HEK293T (cell line): ENCODE measurements around the gene GOLGA6L10.
"Not testable (repeated sequence)": the region's sequence is repeated elsewhere in the genome, so short reads cannot be mapped to it uniquely, and the experiment has no call there.

Source experiments
- CTCF ChIA-PET: fragments of 350-600 bp; formaldehyde crosslinking; extraction: SDS; loops from one replicate; lab custom pipeline; 2021; ENCODE audit warnings: antibody characterized with exemption, inconsistent platforms; lab: Yijun Ruan, JAX
- POLR2A ChIA-PET: fragments of 350-600 bp; formaldehyde crosslinking; extraction: SDS; loops from one replicate; lab custom pipeline; 2020; ENCODE audit warnings: antibody characterized with exemption, inconsistent platforms; lab: Yijun Ruan, JAX
- DNase-seq: peaks from one replicate; pipeline ENCODE4 v3.0.0; 2012; ENCODE audit warnings: mixed read lengths; ENCODE audit errors: extremely low spot score
- ARNT ChIP-seq: fragments of 450-650 bp; IDR thresholded peaks from 2 replicates; pipeline ENCODE4 v1.6.1; 2017; ENCODE audit warnings: mild to moderate bottlenecking
- BHLHE40 ChIP-seq: fragments of 450-650 bp; IDR thresholded peaks from 2 replicates; pipeline ENCODE4 v1.6.1; 2016; ENCODE audit warnings: mild to moderate bottlenecking, moderate library complexity, borderline replicate concordance
- CTBP1 ChIP-seq: fragments of 450-650 bp; IDR thresholded peaks from 2 replicates; pipeline ENCODE4 v1.6.1; 2016; ENCODE audit warnings: borderline replicate concordance
- ELF4 ChIP-seq: fragments of 450-650 bp; IDR thresholded peaks from 2 replicates; pipeline ENCODE4 v1.6.1; 2017; ENCODE audit warnings: antibody characterized with exemption
- FOXA1 ChIP-seq: fragments of 450-650 bp; IDR thresholded peaks from 2 replicates; pipeline ENCODE4 v1.6.1; 2016; ENCODE audit warnings: mild to moderate bottlenecking
- FOXK2 ChIP-seq: fragments of 450-650 bp; IDR thresholded peaks from 2 replicates; pipeline ENCODE4 v1.6.1; 2016; ENCODE audit warnings: mild to moderate bottlenecking
- FOXM1 ChIP-seq: fragments of 450-650 bp; IDR thresholded peaks from 2 replicates; pipeline ENCODE4 v1.6.1; 2017; ENCODE audit warnings: mild to moderate bottlenecking, borderline replicate concordance
- HDGF ChIP-seq: fragments of 450-650 bp; IDR thresholded peaks from 2 replicates; pipeline ENCODE4 v1.6.1; 2017; ENCODE audit warnings: antibody characterized with exemption, borderline replicate concordance
- L3MBTL2 ChIP-seq: fragments of 450-650 bp; conservative IDR thresholded peaks from 2 replicates; pipeline ENCODE4 v1.6.1; 2016; ENCODE audit warnings: mild to moderate bottlenecking
- LEF1 ChIP-seq: fragments of 450-650 bp; IDR thresholded peaks from 2 replicates; pipeline ENCODE4 v1.6.1; 2017; ENCODE audit warnings: mild to moderate bottlenecking, borderline replicate concordance
- NFRKB ChIP-seq: fragments of 450-650 bp; IDR thresholded peaks from 2 replicates; pipeline ENCODE4 v1.6.1; 2016; ENCODE audit warnings: mild to moderate bottlenecking, moderate library complexity
- PKNOX1 ChIP-seq: fragments of 450-650 bp; IDR thresholded peaks from 2 replicates; pipeline ENCODE4 v1.6.1; 2016
- SP1 ChIP-seq: fragments of 450-650 bp; IDR thresholded peaks from 2 replicates; pipeline ENCODE4 v1.6.1; 2017
- SUZ12 ChIP-seq: fragments of 450-650 bp; IDR thresholded peaks from 2 replicates; pipeline ENCODE4 v1.6.1; 2016; ENCODE audit warnings: mild to moderate bottlenecking
- TARDBP ChIP-seq: fragments of 450-650 bp; IDR thresholded peaks from 2 replicates; pipeline ENCODE4 v1.6.1; 2016
- ZNF384 ChIP-seq: fragments of 450-650 bp; IDR thresholded peaks from 2 replicates; pipeline ENCODE4 v1.6.1; 2016

Gene GOLGA6L10, protein sequence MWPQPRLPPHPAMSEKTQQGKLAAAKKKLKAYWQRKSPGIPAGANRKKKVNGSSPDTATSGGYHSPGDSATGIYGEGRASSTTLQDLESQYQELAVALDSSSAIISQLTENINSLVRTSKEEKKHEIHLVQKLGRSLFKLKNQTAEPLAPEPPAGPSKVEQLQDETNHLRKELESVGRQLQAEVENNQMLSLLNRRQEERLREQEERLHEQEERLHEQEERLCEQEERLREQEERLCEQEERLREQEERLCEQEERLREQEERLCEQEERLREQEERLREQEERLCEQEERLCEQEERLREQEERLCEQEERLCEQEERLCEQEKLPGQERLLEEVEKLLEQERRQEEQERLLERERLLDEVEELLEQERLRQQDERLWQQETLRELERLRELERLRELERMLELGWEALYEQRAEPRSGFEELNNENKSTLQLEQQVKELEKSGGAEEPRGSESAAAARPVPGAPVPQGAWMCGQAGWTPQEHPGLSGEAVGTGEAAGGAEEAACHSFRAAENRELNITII

DNA sequence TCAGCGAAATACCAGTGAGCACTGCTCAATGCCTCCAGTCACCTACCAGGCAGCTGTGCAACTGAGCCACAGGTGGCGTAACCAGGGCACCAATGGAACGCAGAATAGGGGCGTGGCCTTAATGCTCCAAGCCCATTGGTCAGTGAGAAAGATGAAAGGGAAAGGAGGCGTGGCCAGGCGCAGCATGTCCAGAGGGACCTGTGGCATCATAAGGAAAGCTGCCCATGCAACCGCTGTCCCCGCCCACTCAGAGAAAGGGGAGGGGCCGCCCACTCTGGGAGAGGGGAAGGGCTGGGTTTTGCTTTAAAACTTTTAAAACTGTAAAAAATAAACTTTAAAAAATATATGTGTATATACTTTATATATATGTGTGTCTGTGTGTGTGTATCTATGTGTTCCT is at the start of gene GOLGA6L10:
Gene GOLGA6L10, minus strand, starts transcription at position 101 of the 400 bp plus-strand sequence. Its CDS starts 100 bp downstream, at position 1.
- CTCF ChIA-PET, POLR2A ChIA-PET, DNase-seq: not testable (repeated sequence)

DNA sequence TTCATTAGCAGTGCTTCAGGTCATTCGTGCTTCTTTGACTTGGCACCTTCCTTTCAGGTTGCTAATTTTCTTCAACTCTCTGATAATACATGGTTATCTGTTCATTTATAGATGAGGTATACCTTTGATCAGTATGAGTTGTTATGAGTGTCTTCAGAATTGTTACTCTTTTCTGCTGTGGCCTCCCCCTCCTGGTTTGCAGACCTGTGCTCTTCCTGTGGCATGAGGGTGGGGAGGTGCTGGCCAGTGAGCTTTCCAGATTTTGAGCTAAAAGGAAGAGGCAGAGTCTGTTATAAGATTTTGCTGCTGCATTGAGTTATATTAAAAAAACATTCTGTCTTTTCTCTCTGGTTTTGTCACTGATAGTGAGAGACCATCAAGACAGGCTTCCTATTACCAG is 49.5 kb upstream of the GOLGA6L10 start:
- ChIA-PET POLR2A (no interaction called here), CTCF (no interaction called here)
- no peak for TF ChIP-seq PKNOX1
- TF ChIP-seq TARDBP = no peak
- TF ChIP-seq ARNT = no peak
- TF ChIP-seq BHLHE40 = no peak
- no peak for TF ChIP-seq FOXK2
- TF ChIP-seq SUZ12 = no peak
- TF ChIP-seq CTBP1 = no peak
- TF ChIP-seq LEF1 = no peak
- no peak for TF ChIP-seq ELF4
- no peak for TF ChIP-seq FOXM1
- TF ChIP-seq NFRKB = no peak
- no peak for TF ChIP-seq HDGF
- no peak for TF ChIP-seq L3MBTL2
- TF ChIP-seq ZNF384 = no peak
- no peak for DNase-seq

GRCh38 chr15:82397817-82398216 is 48.5 kb upstream of the GOLGA6L10 start:
- ChIA-PET CTCF (no interaction called here), POLR2A (no interaction called here)
- TF ChIP-seq ELF4 (no peak), PKNOX1 (no peak), NFRKB (no peak), TARDBP (no peak), ZNF384 (no peak), BHLHE40 (no peak), CTBP1 (no peak), LEF1 (no peak), FOXK2 (no peak), L3MBTL2 (no peak), FOXA1 (no peak), SP1 (no peak), FOXM1 (no peak)
- no peak for DNase-seq

GRCh38 chr15:82395788-82396187 is 46.5 kb upstream of the GOLGA6L10 start:
- CTCF ChIA-PET, POLR2A ChIA-PET, DNase-seq: not testable (repeated sequence)

DNA sequence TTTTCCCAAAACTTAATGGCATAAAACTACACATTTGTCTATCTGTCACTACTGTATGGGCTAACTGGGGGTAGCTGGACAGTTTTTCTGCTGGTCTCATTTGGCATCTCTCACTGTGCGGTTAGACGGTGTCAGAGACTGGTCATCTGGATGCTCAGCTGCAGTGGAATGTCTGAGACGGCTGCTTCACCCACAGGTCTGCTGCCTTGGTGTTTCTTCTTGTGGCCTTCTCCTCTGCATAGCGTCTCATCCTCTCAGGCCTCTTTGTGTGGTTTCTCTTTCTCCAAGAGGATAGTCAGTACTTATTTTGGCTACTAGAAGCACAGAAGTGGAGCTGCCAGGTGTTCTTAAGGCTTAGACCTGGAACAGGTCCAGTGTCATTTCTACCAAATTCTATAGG is 44.4 kb upstream of the GOLGA6L10 start:
- POLR2A ChIA-PET = no interaction called here
- TF ChIP-seq ELF4 (no peak), NFRKB (no peak), LEF1 (no peak), FOXM1 (no peak), CTBP1 (no peak), FOXK2 (no peak), SUZ12 (no peak), ARNT (no peak), FOXA1 (no peak), L3MBTL2 (no peak), TARDBP (no peak), HDGF (no peak), PKNOX1 (no peak), ZNF384 (no peak), BHLHE40 (no peak), SP1 (no peak)
- CTCF ChIA-PET = no interaction called here
- DNase-seq = no peak

DNA sequence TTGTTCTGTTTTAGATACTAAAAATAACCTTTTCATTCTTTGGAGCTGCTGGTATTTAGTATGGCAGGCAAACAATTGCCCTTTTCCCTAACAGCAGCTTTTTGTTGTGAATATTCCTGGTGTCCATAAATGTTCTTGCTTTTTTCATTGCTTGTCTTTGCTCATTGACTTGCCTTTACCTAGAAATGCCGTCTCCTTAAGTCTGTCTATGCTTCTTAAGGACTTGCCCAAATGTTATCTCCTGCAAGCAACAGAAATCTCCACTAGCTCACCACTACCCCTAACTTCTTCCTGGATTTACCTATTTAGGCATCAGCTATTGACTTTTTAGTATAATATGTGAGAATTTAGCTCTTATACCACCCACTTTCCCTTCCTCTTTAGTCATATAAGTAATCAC is 42.8 kb upstream of the GOLGA6L10 start:
- POLR2A ChIA-PET, DNase-seq, CTCF ChIA-PET: not testable (repeated sequence)

GRCh38 chr15:82390152-82390551 is 40.9 kb upstream of the GOLGA6L10 start:
- CTCF ChIA-PET, POLR2A ChIA-PET: not testable (repeated sequence)

DNA sequence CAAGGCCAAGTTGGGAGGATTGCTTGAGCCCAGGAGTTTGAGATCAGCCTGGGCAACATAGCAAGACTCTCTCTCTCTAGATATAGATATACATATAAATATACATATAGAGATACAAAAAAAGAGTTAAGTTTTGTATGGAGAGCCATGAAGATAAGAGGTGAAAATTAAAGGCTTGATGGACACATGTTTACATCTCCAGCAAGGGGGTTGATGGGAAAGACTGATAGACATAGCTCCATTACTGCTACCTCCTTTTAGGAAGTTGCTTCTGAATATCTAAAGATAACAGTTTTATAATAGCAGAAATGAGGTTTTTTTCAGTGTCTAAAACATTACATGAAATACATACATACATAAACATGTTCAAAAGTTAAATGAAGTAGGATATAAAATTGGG is 37.9 kb upstream of the GOLGA6L10 start:
- POLR2A ChIA-PET, DNase-seq, CTCF ChIA-PET: not testable (repeated sequence)

More at GRCh38 chr15:82390152-82390551, 40.9 kb upstream of the GOLGA6L10 start:
- not testable (repeated sequence) for DNase-seq

- DNase-seq, POLR2A ChIA-PET, CTCF ChIA-PET: not testable (repeated sequence)
Observed at GRCh38 chr15:82381330-82381955, 32.2 kb upstream of the GOLGA6L10 start.

- POLR2A ChIA-PET = not testable (repeated sequence)
- DNase-seq = peak; percentile 4
- CTCF ChIA-PET = interaction anchor here (0.7 to 1.1 kb wide), 2 partner anchors 10 to 260 kb away, joined by 3 read pairs; no protein-coding TSS in a partner anchor
Observed at GRCh38 chr15:82379552-82379951, 30.3 kb upstream of the GOLGA6L10 start.

DNA sequence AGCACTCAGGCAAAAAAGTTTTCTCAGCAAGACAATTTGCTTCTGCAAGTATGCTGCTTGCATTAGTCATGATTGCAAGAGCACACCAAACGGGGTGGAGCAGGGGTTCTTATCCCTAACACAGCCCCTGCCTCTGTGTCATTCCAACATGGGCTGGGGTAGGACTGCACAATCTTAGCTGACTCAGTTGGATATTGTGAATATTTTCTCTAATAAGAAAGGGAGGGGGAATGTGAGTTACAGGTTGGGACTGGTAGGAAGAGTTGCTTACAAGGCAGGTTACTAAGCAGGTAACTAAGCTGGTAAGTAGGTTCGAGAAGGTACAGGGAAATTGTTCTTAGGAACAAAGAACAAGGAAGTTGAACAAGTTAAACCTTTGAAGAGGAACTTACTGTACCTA is 24.4 kb upstream of the GOLGA6L10 start:
- CTCF ChIA-PET, DNase-seq, POLR2A ChIA-PET: not testable (repeated sequence)
